Hematopoietic multipotent progenitor cell treated with erythropoietin and hydrocortisone succinate and interleukin-3 and kit ligand, for 8 days (in vitro differentiated cells): ENCODE data around the gene TRAP1.

Experiments
- DNase-seq: peaks from one replicate; pipeline ENCODE4 v3.0.0-alpha.2; 2015

Gene TRAP1

GRCh38 chr16:3645504-3646347 lies 71.6 kb downstream of the TRAP1 start:
- DNase-seq, result no peak

- no peak for DNase-seq
Measured at GRCh38 chr16:3645108-3645503, 72.2 kb downstream of the TRAP1 start.

GRCh38 chr16:3643095-3643730 lies 74.1 kb downstream of the TRAP1 start:
- DNase-seq, result no peak

- no peak for DNase-seq
Measured at GRCh38 chr16:3642397-3643094, 74.8 kb downstream of the TRAP1 start.

DNA sequence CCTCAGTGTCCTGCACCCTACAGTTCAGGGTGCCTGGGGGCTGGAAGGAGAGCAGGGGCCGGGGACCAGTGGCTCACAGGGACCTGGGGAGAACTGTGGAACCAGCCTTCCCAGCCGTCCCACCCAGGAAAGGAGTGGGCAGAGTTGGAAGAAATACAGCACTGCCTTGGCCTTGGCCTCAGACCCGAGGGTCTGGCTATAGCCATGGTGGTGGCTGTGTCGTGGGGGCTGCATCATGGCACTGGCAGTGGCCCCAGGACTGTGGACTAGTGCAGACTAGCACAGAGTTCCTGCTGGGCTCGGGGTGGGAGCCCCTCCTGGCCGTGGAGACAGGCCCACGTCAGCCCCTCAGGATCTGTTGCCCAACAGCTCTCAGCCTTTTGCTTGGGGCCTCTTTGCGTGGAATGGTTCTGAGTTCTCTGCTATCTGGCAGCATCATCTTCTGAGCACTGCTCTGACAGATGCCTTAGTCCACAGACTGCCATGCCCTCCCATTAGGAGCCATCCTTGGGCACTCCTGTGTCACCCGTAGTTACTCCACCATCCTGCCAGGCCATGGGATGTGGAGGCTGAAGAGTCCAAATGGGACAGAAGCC lies 75.4 kb downstream of the TRAP1 start:
- DNase-seq, result no peak

DNA sequence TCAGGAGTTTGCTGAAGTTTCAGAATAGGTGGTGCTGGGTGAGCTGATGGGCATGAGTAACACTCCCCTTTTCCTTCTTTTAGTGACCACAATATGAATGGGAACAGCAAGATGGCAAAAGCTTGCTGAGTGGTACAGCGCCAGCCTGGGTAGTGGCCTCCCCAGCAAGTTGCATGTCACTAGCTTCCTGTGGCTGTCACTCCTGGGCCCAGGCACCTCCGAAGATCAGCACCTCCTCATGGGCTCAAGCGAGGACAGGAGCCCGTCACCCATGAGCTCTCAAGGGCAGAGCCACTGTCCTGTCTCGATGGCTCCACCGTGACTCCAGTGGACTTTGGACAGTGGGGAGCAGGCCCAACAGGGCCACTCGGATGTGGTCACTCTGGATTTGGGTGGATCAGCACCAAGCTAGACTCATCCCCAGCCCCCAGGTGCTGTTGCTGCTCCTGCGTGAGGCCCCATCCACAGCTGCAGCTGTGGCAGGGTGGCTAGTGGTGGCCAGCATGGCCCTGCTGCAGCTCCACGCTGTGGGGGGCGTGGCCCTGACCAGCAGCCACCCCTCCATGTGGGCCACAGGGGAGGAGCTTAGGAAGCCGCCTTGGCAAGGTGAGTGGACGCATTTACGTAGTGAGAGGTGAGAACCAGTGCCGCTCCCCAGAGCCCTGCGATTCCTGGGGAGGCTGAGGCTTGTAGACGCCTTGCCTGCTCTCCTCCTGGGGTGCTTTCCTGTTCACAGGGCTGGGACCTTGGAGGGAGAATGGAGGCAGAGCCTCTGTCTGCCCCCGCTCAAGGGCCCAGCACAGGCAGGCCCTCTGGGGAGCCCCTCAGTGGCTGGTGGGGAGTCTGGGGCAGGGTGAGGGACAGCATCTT lies 76.5 kb downstream of the TRAP1 start:
- no peak for DNase-seq

DNA sequence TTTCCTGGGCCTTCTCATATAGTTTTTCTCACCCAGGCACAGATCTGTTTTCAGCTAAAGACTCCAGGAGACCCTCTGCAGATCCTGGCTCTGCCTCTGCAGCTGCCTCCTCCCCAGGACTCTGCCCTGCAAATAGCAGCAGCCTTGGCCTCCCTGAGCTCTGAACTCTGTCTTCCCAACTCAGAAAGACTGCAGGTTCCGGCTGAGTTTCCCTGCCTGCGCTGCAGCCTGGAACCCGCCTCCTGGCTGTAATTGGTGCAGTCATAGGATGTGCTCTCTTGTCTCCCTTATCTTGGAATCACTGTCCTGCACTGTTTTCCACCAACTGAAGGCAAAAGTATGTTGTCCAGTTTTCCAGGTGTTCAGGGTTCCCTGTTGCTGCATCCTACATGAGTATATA lies 77.1 kb downstream of the TRAP1 start:
- DNase-seq, result no peak

DNA sequence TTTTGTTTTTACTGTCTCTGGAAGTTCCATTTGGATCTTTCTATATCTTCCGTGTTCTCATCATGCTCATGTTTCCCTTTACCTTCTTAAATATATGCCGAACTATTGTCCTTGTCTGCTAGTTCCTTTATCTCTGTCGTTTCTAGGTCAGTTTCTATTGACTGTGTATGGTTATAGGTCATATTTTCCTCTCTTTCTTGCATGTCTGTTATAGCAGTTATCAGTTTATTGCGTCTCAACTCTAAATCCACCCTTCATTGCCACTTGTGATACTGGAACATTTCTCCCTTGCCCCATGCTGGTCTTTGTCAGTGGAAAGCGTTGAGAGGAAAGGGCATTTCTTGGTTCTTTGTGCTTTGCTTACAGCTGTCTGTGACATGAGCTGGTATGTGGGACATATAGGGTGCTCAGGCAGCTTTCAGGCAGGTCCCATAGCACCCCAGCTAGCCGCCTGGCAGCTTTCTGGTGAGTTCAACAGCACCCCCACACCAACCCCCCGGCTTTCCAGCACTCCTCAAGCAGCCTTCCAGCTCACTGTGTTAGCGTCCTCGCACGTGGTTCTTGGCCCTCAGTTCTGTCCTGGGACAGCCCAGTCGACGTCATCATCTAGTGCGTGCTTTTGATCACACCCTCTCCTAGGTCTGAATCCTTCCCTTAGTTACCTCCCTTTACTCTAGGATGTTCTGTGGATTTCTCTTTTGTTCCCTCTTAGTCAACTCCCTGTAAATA lies 78.2 kb downstream of the TRAP1 start:
- DNase-seq, result no peak

GRCh38 chr16:3637371-3637923 lies 79.9 kb downstream of the TRAP1 start:
- DNase-seq, result no peak

DNA sequence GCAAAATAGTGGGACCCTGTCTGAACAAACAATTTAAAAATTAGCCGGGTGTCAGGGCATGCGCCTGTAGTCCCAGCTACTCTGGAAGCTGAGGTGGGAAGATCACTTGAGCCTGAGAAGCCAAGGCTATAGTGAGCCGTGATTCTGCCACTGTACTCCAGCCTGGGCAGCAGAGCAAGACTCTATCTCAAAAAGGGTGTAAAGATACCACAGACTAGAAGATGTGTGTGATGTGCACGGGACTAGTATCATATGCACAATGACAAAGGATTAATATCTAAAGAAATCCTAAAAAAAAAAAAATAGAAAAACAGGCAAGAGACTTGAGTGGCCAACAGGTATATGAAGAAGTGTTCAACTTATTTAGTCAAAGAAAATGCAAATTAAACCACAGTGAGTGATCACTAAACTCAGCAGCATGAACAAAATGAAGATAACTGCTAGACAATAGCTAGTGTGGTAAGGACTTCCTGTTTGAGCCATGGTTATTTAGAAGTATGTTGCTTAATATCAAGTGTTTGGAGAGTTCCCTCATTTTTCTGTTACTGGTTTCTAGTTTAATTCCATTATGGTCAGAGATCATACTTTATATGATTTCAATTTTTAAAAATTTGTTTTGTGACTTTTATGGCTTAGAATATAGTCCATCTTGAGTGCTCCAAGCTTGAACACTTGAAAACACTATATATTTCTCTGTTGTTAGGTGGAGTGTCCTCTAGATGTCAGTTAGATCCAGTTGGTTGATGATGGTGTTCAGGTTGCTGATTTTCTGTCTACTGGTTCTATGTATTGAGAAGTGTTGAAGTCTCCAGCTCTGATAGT lies 91.2 kb downstream of the TRAP1 start:
- peak; percentile 58 for DNase-seq

DNA sequence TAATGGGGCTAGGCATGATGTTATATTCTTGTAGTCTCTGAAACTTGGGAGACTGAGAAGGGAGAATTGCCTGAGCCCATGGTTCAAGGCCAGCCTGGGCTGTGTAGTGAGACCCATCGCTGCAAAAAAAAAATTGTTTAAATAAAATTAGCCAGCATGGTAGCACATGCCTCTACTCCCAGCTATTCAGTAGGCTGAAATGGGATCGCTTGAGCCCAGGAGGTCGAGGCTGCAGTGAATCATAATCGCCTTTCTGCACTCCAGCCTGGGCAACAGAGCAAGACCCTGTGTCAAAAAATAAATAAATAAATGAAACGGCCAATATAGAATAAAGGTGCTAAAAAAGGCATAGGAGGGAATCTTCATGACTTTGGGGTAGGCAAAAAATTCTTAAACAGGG lies 92.0 kb downstream of the TRAP1 start:
- DNase-seq, result no peak

GRCh38 chr16:3623642-3624041 lies 93.7 kb downstream of the TRAP1 start:
- no peak for DNase-seq

GRCh38 chr16:3618769-3619141 lies 98.6 kb downstream of the TRAP1 start:
- DNase-seq, result peak; percentile 34

DNA sequence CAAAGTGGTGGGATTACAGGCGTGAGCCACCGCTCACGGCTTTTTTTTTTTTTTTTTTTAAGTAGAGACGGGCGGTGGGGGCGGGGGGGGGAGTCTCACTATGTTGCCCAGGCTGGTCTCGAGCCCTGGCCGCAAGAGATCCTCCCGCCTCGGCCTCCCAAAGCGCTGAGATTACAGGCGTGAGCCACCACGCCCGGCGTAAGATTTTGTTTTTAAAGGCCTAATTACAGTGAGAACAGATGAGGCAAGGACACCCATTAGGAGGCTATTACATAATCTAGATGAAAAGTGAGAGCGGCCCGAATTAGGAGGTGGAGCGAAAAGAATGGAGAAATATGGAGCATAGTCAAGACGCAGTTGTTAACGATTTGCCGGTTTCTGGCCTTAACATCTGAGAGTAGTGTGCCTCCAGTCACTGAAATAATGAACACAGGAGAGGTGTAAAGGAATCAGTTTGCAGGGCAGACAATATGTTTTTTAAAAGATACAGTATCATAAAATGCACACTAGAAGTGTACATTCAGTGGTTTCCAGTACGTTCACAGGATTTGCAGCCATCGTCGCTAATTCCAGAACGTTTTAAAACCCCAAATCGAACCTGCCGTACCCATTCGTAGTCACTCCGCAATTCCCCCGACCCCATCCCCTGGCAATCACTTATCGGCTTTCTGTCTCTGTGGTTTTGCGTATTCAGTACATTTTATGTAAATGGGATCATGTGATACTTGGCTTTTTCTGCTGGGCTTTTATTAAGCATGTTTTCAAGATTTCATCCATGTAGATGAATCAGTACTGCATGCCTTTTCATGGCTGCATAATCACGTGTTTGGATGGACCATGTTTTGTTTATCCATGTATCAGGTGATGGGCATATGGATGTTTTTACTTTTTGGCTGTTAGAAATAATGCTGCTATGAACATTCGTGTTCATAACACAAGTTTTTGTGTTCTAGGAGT lies 104.5 kb downstream of the TRAP1 start:
- no peak for DNase-seq

GRCh38 chr16:3611146-3611975 lies 106.0 kb downstream of the TRAP1 start, which contains the start of gene SLX4:
Gene SLX4, minus strand, starts transcription at chr16:3611606. Its CDS starts 2,642 bp downstream, at chr16:3608964.
- peak; percentile 91 for DNase-seq

DNA sequence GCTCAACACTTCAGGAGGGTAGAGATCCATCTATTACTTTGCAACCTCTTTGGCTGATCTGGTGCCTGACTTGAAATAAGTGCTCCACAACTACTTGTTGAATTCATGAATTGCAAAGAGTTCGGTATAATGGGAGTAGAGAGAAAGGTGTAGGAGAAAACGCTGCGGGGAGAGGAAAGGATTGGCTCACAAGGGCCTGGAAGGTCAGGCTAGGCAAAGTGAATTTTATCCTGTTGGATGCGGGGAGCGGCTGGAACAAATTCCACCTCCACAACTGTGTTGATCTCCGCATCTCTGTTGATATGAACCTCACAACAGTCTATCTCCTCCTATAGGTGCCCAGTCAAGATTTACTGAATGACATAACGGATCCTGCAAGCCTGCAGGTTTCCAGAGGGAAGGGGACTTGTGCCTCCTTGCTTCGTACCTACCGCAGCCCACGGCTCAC lies 106.6 kb downstream of the TRAP1 start:
- DNase-seq, result peak; percentile 11

DNA sequence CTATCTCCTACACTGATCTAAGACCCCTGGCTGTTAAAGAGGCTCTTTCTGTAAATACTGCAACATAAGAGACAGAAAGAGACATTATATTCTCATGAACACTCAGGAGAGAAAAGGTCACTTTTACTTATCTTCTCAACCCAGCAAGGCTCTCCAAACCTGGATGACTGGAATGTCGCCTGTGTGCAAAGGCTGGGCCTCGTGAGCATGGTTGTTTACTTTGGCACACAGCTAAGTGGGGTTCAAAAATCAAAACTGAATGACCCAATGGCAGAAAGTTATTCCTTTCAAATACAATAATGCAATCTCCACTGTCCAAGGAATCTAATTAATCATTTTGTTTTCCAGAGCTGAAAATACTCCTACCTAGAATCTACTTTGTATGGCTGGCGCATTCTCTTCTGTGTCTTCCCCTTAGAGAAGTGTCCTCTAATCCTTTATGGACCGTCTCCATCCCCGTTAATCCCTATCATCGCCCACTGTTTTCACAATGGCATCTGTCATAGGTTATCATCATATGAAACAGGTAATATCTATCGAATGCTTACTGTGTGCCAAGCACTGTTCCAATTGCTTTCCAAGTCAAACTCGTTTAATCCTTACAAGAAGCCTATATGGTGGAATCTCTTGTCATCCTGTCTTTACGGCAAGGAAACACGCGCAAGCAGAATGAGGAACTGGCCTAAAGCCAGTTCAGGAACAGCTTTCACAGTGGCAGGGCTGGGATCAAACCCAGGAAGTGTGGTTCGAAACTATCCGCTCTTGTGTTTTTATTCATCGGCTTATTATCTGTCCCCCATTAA lies 107.2 kb downstream of the TRAP1 start:
- peak; percentile 25 for DNase-seq
